ENCODE measurements around the gene C11orf58.

Gene C11orf58

GRCh38 chr11:16805938-16806337, 67.5 kb downstream of the C11orf58 start:
- no peak for DNase-seq

GRCh38 chr11:16806791-16807190, 68.3 kb downstream of the C11orf58 start:
- DNase-seq, result no peak

DNA sequence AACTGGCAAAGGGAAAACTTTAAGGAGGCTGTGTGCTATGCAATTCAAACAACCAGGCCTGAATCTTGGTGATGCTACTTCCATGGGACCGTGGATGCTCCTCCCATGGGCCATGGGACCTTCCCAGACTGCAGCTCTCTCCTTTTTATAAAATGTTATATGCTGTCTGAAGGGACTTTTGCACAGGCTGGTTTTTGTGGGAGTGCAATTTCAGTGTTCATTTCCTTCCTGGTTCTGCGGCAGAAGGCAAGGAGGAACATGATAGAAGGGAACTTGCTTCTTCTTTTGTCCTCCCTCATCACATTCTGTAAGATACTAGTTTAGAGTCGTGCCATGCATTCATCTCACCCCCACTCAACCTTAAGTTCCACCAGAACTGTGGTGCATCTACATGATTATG, 68.9 kb downstream of the C11orf58 start:
- DNase-seq, result no peak
